Measurements from ENCODE around the gene CGA.
A peak's percentile ranks its signal among the peaks of the same experiment; 100 is the strongest.

CGA gene

DNA sequence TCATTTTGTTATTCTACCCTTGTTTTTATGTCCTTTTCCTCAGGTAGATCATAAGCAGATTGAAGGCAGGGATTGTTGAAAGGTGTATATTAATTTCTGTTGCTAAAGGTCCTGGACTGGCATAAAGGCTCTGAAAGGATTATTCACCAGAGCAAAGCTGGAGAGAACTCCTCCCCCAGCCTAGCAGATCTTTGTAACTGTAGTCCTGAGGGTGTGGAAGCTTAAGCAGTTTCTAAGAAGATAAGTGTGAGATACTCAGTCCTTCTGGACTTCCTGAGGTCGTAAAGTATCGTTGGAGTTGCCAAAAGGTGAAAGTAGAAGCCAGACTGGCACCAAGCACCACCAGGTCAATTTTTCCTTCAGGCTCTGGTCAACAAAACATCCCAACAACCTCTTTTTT lies 24.2 kb downstream of the CGA start:
- Histone ChIP-seq H3K36me3 (no peaks in the 10 kb centered on the region; the same call in 1 of the 2 replicates), H3K4me3 (ENCODE audit: low read depth, low read length) (no peak overlapping the region), H3K4me1 (no peaks in the 10 kb centered on the region), H3K27me3 (no peaks in the 10 kb centered on the region), H3K9me3 (no peaks in the 10 kb centered on the region)
- DNase-seq: no peak
- no peak for TF ChIP-seq CTCF (IDR thresholded peaks at IDR 0.05; ENCODE audit: low read depth, low read length)

- no peaks in the 10 kb centered on the region; the same call in 1 of the 2 replicates for H3K36me3 ChIP-seq
Observed at GRCh38 chr6:87068795-87069194, 26.1 kb downstream of the CGA start.

DNA sequence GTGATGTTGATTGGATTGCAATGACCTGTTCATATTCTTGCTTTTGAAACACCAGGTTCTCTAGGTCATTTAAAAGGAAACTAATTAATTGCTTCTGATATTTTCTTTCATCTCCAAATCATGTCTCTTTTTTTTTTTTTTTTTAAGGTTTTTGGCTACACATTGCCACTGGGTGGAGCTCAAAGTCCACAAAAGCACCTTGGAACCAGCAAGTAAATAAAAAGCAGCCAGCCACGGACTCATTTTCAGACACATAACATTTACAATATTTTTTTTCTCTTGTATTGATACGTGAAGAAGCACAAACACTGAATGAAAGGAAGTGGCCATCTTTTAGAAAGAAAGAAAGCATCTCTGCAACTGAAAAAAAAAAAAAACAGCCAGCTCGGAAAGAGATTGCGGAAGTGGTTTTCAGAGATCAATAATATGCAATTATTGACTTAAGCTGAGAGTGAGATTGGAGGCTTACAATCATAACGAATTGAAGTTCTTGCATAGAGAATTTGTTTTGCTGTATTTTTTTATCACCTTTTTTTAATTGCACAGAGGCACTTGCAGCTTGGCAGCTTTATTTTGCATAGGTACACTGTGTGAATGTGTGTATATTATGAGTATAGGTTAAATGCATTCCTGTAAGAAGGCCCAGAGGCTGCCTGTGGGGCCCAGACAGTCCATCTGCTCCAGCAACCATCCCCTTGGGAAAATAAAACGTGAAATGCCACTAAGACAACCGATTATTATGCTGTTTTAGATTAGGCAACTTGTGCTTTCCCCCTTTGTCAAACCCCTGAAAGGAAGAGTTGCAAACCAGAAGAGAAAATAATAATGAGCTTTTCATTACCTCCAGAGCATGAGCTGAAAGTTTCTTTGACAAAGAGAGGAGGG lies 28.2 kb downstream of the CGA start:
- TF ChIP-seq CTCF (IDR thresholded peaks at IDR 0.05; ENCODE audit: low read depth, low read length): peak; percentile 72
- peak overlapping the region; percentile 2; the same call in 1 of the 2 replicates for H3K4me3 ChIP-seq (ENCODE audit: low read depth, low read length)

More at GRCh38 chr6:87068795-87069194, 26.1 kb downstream of the CGA start:
- H3K9me3 ChIP-seq: no peaks in the 10 kb centered on the region
- TF ChIP-seq CTCF (IDR thresholded peaks at IDR 0.05; ENCODE audit: low read depth, low read length): no peak
- no peak overlapping the region for H3K4me3 ChIP-seq (ENCODE audit: low read depth, low read length)
- H3K27me3 ChIP-seq: no peaks in the 10 kb centered on the region
- no peaks in the 10 kb centered on the region for H3K4me1 ChIP-seq
- no peak for DNase-seq

GRCh38 chr6:87065117-87065516 lies 29.8 kb downstream of the CGA start:
- DNase-seq: no peak
- no peak overlapping the region for H3K4me3 ChIP-seq (ENCODE audit: low read depth, low read length)
- H3K4me1 ChIP-seq: no peaks in the 10 kb centered on the region
- H3K36me3 ChIP-seq: no peaks in the 10 kb centered on the region; the same call in 1 of the 2 replicates
- TF ChIP-seq CTCF (IDR thresholded peaks at IDR 0.05; ENCODE audit: low read depth, low read length): no peak
- no peaks in the 10 kb centered on the region for H3K9me3 ChIP-seq
- no peaks in the 10 kb centered on the region for H3K27me3 ChIP-seq

More for the DNA sequence above, 28.2 kb downstream of the CGA start:
- peak; percentile 61 for DNase-seq
- Histone ChIP-seq H3K27me3 (no peaks in the 10 kb centered on the region), H3K4me1 (no peaks in the 10 kb centered on the region), H3K9me3 (no peaks in the 10 kb centered on the region), H3K36me3 (no peaks in the 10 kb centered on the region; the same call in 1 of the 2 replicates)

- Histone ChIP-seq H3K27me3 (no peaks in the 10 kb centered on the region), H3K4me3 (ENCODE audit: low read depth, low read length) (no peak overlapping the region), H3K9me3 (no peaks in the 10 kb centered on the region), H3K36me3 (no peaks in the 10 kb centered on the region), H3K4me1 (no peaks in the 10 kb centered on the region)
- DNase-seq: no peak
- TF ChIP-seq CTCF (IDR thresholded peaks at IDR 0.05; ENCODE audit: low read depth, low read length): no peak
Observed at GRCh38 chr6:87059943-87060342, 35.0 kb downstream of the CGA start.

Data from BE2C (cell line).